Measurements from ENCODE around the gene LINS1.

DNA sequence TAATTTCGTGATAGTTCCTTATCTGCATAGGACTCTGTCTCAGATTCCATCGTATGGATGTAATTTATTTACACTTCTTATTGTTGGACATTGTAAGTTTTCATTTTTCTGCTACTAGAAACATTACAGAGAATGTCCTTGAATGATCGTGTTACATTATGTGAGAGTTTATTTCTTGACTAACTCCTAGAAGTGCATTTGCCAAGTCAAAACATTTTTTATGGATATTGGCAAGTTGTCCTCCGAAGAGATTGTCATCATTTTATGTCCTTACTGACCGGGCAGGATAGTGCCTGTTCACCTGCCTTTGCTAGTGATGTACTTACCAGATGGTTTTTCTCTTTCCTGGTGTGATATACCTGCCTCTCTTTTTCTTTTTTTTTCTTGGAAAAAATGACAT is 13.8 kb upstream of the LINS1 start:
- TF ChIP-seq YY1 (IDR thresholded peaks at IDR 0.05; ENCODE audit: insufficient read depth, insufficient read length) (no peak), SUZ12 (IDR thresholded peaks at IDR 0.05; ENCODE audit: extremely low read depth, insufficient read depth, insufficient read length) (no peak), ZNF274 (IDR thresholded peaks at IDR 0.05; ENCODE audit: low read depth, low read length) (no peak)
